ENCODE data around the gene ITGA1.

Gene ITGA1

GRCh38 chr5:52888363-52888762 lies 100.6 kb downstream of the ITGA1 start:
- TF ChIP-seq ZNF274 (IDR thresholded peaks at IDR 0.05; ENCODE audit: low read depth, low read length): no peak
- no peak overlapping the region for H3K4me3 ChIP-seq (ENCODE audit: low read length)

GRCh38 chr5:52892242-52892878 lies 104.6 kb downstream of the ITGA1 start:
- no peak for TF ChIP-seq ZNF274 (IDR thresholded peaks at IDR 0.05; ENCODE audit: low read depth, low read length)
- H3K4me3 ChIP-seq (ENCODE audit: low read length): no peak overlapping the region

GRCh38 chr5:52893105-52893504 lies 105.4 kb downstream of the ITGA1 start:
- TF ChIP-seq ZNF274 (IDR thresholded peaks at IDR 0.05; ENCODE audit: low read depth, low read length): no peak
- no peak overlapping the region for H3K4me3 ChIP-seq (ENCODE audit: low read length)

GRCh38 chr5:52893863-52894262 lies 106.1 kb downstream of the ITGA1 start:
- no peak overlapping the region for H3K4me3 ChIP-seq (ENCODE audit: low read length)

GRCh38 chr5:52894451-52894850 lies 106.7 kb downstream of the ITGA1 start:
- TF ChIP-seq ZNF274 (IDR thresholded peaks at IDR 0.05; ENCODE audit: low read depth, low read length): no peak
- no peak overlapping the region for H3K4me3 ChIP-seq (ENCODE audit: low read length)

More at GRCh38 chr5:52893863-52894262, 106.1 kb downstream of the ITGA1 start:
- no peak for TF ChIP-seq ZNF274 (IDR thresholded peaks at IDR 0.05; ENCODE audit: low read depth, low read length)

GRCh38 chr5:52895075-52895474 lies 107.4 kb downstream of the ITGA1 start:
- no peak for TF ChIP-seq ZNF274 (IDR thresholded peaks at IDR 0.05; ENCODE audit: low read depth, low read length)
- H3K4me3 ChIP-seq (ENCODE audit: low read length): no peak overlapping the region

- no peak for TF ChIP-seq ZNF274 (IDR thresholded peaks at IDR 0.05; ENCODE audit: low read depth, low read length)
- H3K4me3 ChIP-seq (ENCODE audit: low read length): no peak overlapping the region
Measured at GRCh38 chr5:52895572-52896413, 108.1 kb downstream of the ITGA1 start.

GRCh38 chr5:52896534-52897237 lies 109.0 kb downstream of the ITGA1 start:
- no peak overlapping the region for H3K4me3 ChIP-seq (ENCODE audit: low read length)
- TF ChIP-seq ZNF274 (IDR thresholded peaks at IDR 0.05; ENCODE audit: low read depth, low read length): no peak

GRCh38 chr5:52897238-52897614 lies 109.5 kb downstream of the ITGA1 start:
- no peak overlapping the region for H3K4me3 ChIP-seq (ENCODE audit: low read length)
- TF ChIP-seq ZNF274 (IDR thresholded peaks at IDR 0.05; ENCODE audit: low read depth, low read length): no peak

- H3K4me3 ChIP-seq (ENCODE audit: low read length): no peak overlapping the region
- no peak for TF ChIP-seq ZNF274 (IDR thresholded peaks at IDR 0.05; ENCODE audit: low read depth, low read length)
Measured at GRCh38 chr5:52898961-52899680, 111.4 kb downstream of the ITGA1 start.

GRCh38 chr5:52903142-52903541 lies 115.4 kb downstream of the ITGA1 start:
- no peak overlapping the region for H3K4me3 ChIP-seq (ENCODE audit: low read length)
- no peak for TF ChIP-seq ZNF274 (IDR thresholded peaks at IDR 0.05; ENCODE audit: low read depth, low read length)

GRCh38 chr5:52906343-52906742 lies 118.6 kb downstream of the ITGA1 start:
- no peak overlapping the region for H3K4me3 ChIP-seq (ENCODE audit: low read length)
- no peak for TF ChIP-seq ZNF274 (IDR thresholded peaks at IDR 0.05; ENCODE audit: low read depth, low read length)

GRCh38 chr5:52906845-52907244 lies 119.1 kb downstream of the ITGA1 start:
- TF ChIP-seq ZNF274 (IDR thresholded peaks at IDR 0.05; ENCODE audit: low read depth, low read length): no peak
- no peak overlapping the region for H3K4me3 ChIP-seq (ENCODE audit: low read length)

GRCh38 chr5:52909192-52909591 lies 121.5 kb downstream of the ITGA1 start:
- TF ChIP-seq ZNF274 (IDR thresholded peaks at IDR 0.05; ENCODE audit: low read depth, low read length): no peak
- H3K4me3 ChIP-seq (ENCODE audit: low read length): no peak overlapping the region
